ENCODE data around the gene PNRC1. TPM values are rescaled to one million over a fixed set of nuclear protein-coding genes. Genes with fewer than 3 reads are reported as not detected.

The PNRC1 gene
- total and polyA plus RNA-seq, 5 donors = 82.7 to 225 (median 203) TPM

- 61% methylated on average over 2 of the region's 2 CpGs for whole genome bisulfite sequencing
- H3K4me3 ChIP-seq (ENCODE audit: low read length) = no peak overlapping the region
- no peaks in the 10 kb centered on the region for H3K4me1 ChIP-seq (ENCODE audit: control insufficient read depth, insufficient read depth, low read length)
- ATAC-seq (no peak), DNase-seq (no peak)
- no peak overlapping the region for H3K27ac ChIP-seq (ENCODE audit: low read length)
- H3K9me3 ChIP-seq (ENCODE audit: control insufficient read depth, low read length) = no peaks in the 10 kb centered on the region
- intact Hi-C loops (cut with DNase I) = loop anchor here in 1 of 4 donors (10.0 kb wide), 1 partner anchor 147 kb away; no protein-coding TSS in a partner anchor
- no peaks in the 10 kb centered on the region for H3K27me3 ChIP-seq (ENCODE audit: control insufficient read depth, insufficient read depth)
Measured at GRCh38 chr6:89132057-89132456, 51.5 kb downstream of the PNRC1 start.

- no peak for DNase-seq
- H3K9me3 ChIP-seq (ENCODE audit: control insufficient read depth, low read length) = no peaks in the 10 kb centered on the region
- intact Hi-C loops (cut with DNase I) = loop anchor here in 1 of 4 donors (10.0 kb wide), 1 partner anchor 149 kb away; no protein-coding TSS in a partner anchor
- 87% methylated on average over 9 of the region's 9 CpGs for WGBS
- H3K27ac ChIP-seq (ENCODE audit: low read length) = no peak overlapping the region
- H3K4me1 ChIP-seq (ENCODE audit: control insufficient read depth, insufficient read depth, low read length) = peaks cover 2% of the 10 kb centered on the region
- H3K27me3 ChIP-seq (ENCODE audit: control insufficient read depth, insufficient read depth) = no peaks in the 10 kb centered on the region
- H3K4me3 ChIP-seq (ENCODE audit: low read length) = no peak overlapping the region
- ATAC-seq = no peak
Measured at GRCh38 chr6:89133981-89134380, 53.4 kb downstream of the PNRC1 start.

- Histone ChIP-seq H3K4me1 (ENCODE audit: control insufficient read depth, insufficient read depth, low read length) (peaks cover 2% of the 10 kb centered on the region), H3K27ac (ENCODE audit: low read length) (no peak overlapping the region), H3K27me3 (ENCODE audit: control insufficient read depth, insufficient read depth) (no peaks in the 10 kb centered on the region), H3K4me3 (ENCODE audit: low read length) (no peak overlapping the region), H3K9me3 (ENCODE audit: control insufficient read depth, low read length) (no peaks in the 10 kb centered on the region)
- WGBS = 86% methylated on average over 3 of the region's 3 CpGs
- ATAC-seq (no peak), DNase-seq (no peak)
- intact Hi-C loops (cut with DNase I) = loop anchor here in 1 of 4 donors (10.0 kb wide), 1 partner anchor 150 kb away; no protein-coding TSS in a partner anchor
Measured at GRCh38 chr6:89134723-89135122, 54.2 kb downstream of the PNRC1 start.

Other genes starting within 250 kb of the PNRC1 start
- gene RNGTT, start 117.1 kb upstream of the PNRC1 start, total RNA-seq = 1 to 10 TPM; 8.1 to 9.5 (median 8.7) TPM
- 3.9 TPM for gene RNGTT, start 117.1 kb upstream of the PNRC1 start, polyA plus RNA-seq
- under 1 TPM in 3 of 4 donors, not detected in 1; 0.18 to 0.75 (median 0.45) TPM for gene SRSF12, start 37.3 kb downstream of the PNRC1 start, total RNA-seq
- 0.14 TPM for gene SRSF12, start 37.3 kb downstream of the PNRC1 start, polyA plus RNA-seq
- 10 to 100 TPM; 11.8 to 17.1 (median 13.0) TPM for gene PM20D2, start 65.3 kb downstream of the PNRC1 start, total RNA-seq
- 4.8 TPM for gene PM20D2, start 65.3 kb downstream of the PNRC1 start, polyA plus RNA-seq
- gene GABRR1, start 136.6 kb downstream of the PNRC1 start, total RNA-seq = not detected
- not detected for gene GABRR1, start 136.6 kb downstream of the PNRC1 start, polyA plus RNA-seq
- gene GABRR2, start 234.5 kb downstream of the PNRC1 start, total RNA-seq = under 1 TPM; 0.26 to 0.81 (median 0.38) TPM
- 0.38 TPM for gene GABRR2, start 234.5 kb downstream of the PNRC1 start, polyA plus RNA-seq

Measured in right cardiac atrium (tissue), 5 donors.